ENCODE measurements around the gene NEGR1.

Gene NEGR1

DNA sequence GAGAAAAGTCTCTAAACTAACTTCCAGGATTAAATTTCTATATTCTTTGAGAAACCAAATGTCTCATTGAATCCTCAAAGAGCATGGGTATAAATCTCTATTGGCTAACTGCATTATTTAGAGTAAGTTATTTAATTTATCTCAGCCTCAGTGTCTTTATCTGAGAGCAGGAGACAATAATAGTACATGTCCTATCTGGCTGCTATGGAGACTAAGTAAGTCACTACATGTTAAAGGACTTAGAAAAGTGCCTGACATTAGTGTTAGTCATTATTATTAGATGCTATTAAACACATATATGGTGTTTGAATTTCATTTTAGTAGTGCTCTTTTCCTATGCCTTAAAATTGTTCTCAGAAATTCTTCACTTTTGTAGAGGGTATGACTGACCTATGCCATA lies 505.2 kb downstream of the NEGR1 start:
- H3K27ac ChIP-seq: no peak overlapping the region
- ChIA-PET CTCF (no interaction called here), POLR2A (ENCODE audit: low non-redundant PET) (no interaction called here)
- TF ChIP-seq, protein P1, sequence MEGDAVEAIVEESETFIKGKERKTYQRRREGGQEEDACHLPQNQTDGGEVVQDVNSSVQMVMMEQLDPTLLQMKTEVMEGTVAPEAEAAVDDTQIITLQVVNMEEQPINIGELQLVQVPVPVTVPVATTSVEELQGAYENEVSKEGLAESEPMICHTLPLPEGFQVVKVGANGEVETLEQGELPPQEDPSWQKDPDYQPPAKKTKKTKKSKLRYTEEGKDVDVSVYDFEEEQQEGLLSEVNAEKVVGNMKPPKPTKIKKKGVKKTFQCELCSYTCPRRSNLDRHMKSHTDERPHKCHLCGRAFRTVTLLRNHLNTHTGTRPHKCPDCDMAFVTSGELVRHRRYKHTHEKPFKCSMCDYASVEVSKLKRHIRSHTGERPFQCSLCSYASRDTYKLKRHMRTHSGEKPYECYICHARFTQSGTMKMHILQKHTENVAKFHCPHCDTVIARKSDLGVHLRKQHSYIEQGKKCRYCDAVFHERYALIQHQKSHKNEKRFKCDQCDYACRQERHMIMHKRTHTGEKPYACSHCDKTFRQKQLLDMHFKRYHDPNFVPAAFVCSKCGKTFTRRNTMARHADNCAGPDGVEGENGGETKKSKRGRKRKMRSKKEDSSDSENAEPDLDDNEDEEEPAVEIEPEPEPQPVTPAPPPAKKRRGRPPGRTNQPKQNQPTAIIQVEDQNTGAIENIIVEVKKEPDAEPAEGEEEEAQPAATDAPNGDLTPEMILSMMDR (conservative IDR thresholded peaks at IDR 0.05; ENCODE audit: low read depth): no peak
- no peak for DNase-seq (ENCODE audit: low spot score)

DNA sequence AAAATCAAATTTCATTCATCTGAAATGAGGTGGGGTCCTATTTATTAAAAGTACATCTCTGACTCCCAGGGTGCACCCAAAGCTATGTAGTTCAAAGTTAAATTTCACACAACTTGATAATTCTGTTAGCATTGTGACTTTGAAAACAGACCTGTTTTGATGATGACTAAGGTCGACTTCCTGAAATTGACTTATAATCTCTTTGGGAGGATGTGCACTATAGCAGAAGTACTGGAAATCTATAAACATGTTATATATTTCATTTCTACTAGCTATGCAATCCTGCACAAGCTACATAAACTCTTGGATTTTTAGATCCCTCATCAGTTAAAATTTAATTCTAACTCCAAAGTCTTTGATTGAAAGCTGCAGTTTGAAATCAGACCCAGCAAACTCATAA lies 507.6 kb downstream of the NEGR1 start:
- CTCF ChIA-PET: interaction anchor here (0.6 to 0.7 kb wide), 2 partner anchors 11 to 159 kb away, joined by 3 to 5 read pairs; no protein-coding TSS in a partner anchor
- POLR2A ChIA-PET (ENCODE audit: low non-redundant PET): no interaction called here
- no peak for DNase-seq (ENCODE audit: low spot score)
- H3K27ac ChIP-seq: no peak overlapping the region
- TF ChIP-seq, protein P1 (conservative IDR thresholded peaks at IDR 0.05; ENCODE audit: low read depth): no peak

DNA sequence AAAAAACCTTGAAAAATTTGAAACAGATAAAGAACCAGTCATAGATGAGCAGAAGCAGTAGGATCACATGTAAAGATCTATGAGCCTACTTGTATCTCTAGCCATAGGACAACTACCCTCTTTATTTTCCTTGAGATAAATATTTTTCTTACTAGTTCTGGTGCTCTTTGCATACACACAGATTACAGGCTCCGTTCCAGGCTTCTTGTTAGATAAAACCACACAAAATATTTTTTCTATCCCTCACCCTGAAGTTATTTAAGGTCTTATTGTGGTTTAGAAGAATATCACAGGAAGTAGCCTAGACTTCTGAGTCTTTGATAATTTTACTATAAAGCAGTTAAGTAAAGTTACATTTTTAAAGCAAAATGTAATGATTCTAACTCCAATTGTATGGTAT lies 512.2 kb downstream of the NEGR1 start:
- DNase-seq (ENCODE audit: low spot score): no peak
- TF ChIP-seq, protein P1 (conservative IDR thresholded peaks at IDR 0.05; ENCODE audit: low read depth): no peak
- ChIA-PET CTCF (no interaction called here), POLR2A (ENCODE audit: low non-redundant PET) (no interaction called here)
- no peak overlapping the region for H3K27ac ChIP-seq

DNA sequence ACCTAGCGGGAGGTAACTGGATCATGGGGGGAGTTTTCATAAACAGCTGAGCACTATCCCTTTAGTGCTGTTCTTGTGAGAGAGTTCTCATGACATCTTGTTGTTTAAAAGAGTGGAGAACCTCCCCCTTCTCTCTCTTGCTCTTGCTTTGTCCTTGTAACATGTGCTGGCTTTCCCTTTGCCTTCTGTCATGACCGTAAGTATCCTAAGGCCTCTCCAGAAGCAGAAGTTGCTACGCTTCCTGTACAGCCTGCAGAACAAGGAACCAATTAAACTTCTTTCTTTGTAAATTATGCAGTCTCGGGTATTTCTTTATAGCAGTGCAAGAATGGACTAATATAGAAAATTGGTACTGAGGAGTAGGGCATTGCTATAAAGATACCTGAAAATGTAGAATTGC lies 515.6 kb downstream of the NEGR1 start:
- no peak for DNase-seq (ENCODE audit: low spot score)
- H3K27ac ChIP-seq: no peak overlapping the region
- ChIA-PET CTCF (interaction anchor here (0.8 kb wide), 1 partner anchor 18 kb away, joined by 7 read pairs; no protein-coding TSS in a partner anchor), POLR2A (ENCODE audit: low non-redundant PET) (no interaction called here)
- TF ChIP-seq, protein P1 (conservative IDR thresholded peaks at IDR 0.05; ENCODE audit: low read depth): no peak

DNA sequence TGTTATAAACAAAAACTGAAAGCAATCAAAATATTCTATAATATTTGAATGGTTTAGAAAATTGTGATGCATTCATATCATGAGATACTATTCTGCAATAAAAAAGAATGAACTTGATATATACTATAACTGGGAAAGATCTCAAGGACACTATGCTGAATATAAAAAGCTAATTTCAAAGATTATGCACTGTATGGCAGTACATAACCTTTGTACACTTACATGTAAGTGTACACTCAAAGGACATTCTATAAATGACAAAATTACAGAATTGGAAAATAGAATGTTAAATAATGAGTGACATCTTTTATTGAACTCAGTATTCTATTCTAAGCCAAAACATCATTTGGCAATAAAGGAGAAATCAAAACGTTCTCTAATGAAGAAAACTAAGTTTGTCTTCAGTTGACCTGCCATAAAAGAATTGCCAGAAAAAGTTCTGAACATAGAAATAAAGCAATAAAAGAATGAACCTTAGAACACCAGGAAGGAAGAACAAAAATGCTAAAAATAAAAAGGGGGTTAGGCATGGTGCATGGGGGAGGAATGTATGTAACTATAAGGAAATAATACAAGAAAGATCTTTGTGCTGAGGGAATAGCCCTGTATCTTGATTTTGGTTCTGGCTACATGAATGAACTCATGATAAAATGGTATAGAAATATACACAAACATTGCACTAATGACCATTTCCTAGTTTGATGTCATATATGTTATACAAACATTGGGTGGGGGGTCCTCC lies 519.7 kb downstream of the NEGR1 start:
- POLR2A ChIA-PET (ENCODE audit: low non-redundant PET): no interaction called here
- no peak for DNase-seq (ENCODE audit: low spot score)
- TF ChIP-seq, protein P1 (conservative IDR thresholded peaks at IDR 0.05; ENCODE audit: low read depth): no peak
- H3K27ac ChIP-seq: no peak overlapping the region
- CTCF ChIA-PET: no interaction called here

DNA sequence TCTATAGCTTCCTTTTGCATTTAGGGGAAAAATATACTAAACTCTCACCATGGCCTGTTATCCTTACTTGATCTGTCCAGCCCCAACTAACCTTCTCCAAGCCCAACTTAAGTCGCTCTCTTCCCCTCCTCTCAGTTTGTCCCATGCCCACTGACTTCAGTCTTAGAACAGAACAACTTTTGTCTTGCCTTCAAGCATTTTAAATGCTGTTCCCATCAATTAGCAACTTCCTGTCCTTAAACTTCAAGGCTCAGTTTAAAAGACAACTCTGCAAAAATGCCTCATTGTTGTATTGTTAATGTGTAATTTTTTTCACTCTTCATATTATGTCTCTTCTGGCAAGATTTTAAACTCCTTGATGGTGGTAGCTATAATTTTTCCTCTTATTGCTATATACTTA lies 526.9 kb downstream of the NEGR1 start:
- POLR2A ChIA-PET (ENCODE audit: low non-redundant PET): no interaction called here
- CTCF ChIA-PET: no interaction called here
- no peak for DNase-seq (ENCODE audit: low spot score)

More for the DNA sequence above, 526.9 kb downstream of the NEGR1 start:
- no peak overlapping the region for H3K27ac ChIP-seq
- TF ChIP-seq, protein P1 (conservative IDR thresholded peaks at IDR 0.05; ENCODE audit: low read depth): no peak

Measured in RWPE1 (cell line).